Fibroblast of skin of abdomen (primary cell): Measurements from ENCODE around the gene IER2.
"Not testable (repeated sequence)": the region's sequence is repeated elsewhere in the genome, so short reads cannot be mapped to it uniquely, and the experiment has no call there.

Experiments used
- DNase-seq: peaks from one replicate; pipeline ENCODE4 v3.0.0-alpha.2; 2013

IER2 gene

GRCh38 chr19:13164343-13165161 lies 14.3 kb downstream of the IER2 start:
- DNase-seq, result peak; percentile 73

GRCh38 chr19:13165162-13165997 lies 15.2 kb downstream of the IER2 start:
- DNase-seq, result no peak

GRCh38 chr19:13166151-13166550 lies 15.9 kb downstream of the IER2 start:
- DNase-seq, result not testable (repeated sequence)

GRCh38 chr19:13169769-13170168 lies 19.6 kb downstream of the IER2 start:
- DNase-seq, result no peak

- no peak for DNase-seq
Observed at GRCh38 chr19:13171146-13171545, 20.9 kb downstream of the IER2 start.

GRCh38 chr19:13172346-13173138 lies 22.3 kb downstream of the IER2 start:
- peak; percentile 85 for DNase-seq

- DNase-seq, result no peak
Observed at GRCh38 chr19:13173139-13173737, 23.0 kb downstream of the IER2 start.

- no peak for DNase-seq
Observed at GRCh38 chr19:13176345-13176744, 26.1 kb downstream of the IER2 start.

GRCh38 chr19:13177584-13177983 lies 27.4 kb downstream of the IER2 start:
- not testable (repeated sequence) for DNase-seq

- DNase-seq, result not testable (repeated sequence)
Observed at GRCh38 chr19:13178291-13178690, 28.1 kb downstream of the IER2 start.

GRCh38 chr19:13181747-13182388 lies 31.7 kb downstream of the IER2 start:
- DNase-seq, result peak; percentile 65

GRCh38 chr19:13184926-13185325 lies 34.7 kb downstream of the IER2 start:
- DNase-seq, result not testable (repeated sequence)

GRCh38 chr19:13185763-13186657 lies 35.8 kb downstream of the IER2 start:
- DNase-seq, result not testable (repeated sequence)

GRCh38 chr19:13186688-13187087 lies 36.5 kb downstream of the IER2 start:
- DNase-seq, result not testable (repeated sequence)

GRCh38 chr19:13187419-13187818 lies 37.2 kb downstream of the IER2 start:
- no peak for DNase-seq

- DNase-seq, result no peak
Observed at GRCh38 chr19:13189600-13189999, 39.4 kb downstream of the IER2 start.

GRCh38 chr19:13190781-13191540 lies 40.8 kb downstream of the IER2 start:
- no peak for DNase-seq

- DNase-seq, result no peak
Observed at GRCh38 chr19:13195678-13196077, 45.5 kb downstream of the IER2 start.

GRCh38 chr19:13198634-13199033 lies 48.4 kb downstream of the IER2 start:
- DNase-seq, result no peak

- DNase-seq, result not testable (repeated sequence)
Observed at GRCh38 chr19:13202112-13202511, 51.9 kb downstream of the IER2 start.
